IMR-90 (cell line): Measurements from ENCODE around the gene SLC35D2. TPM values are rescaled to one million over a fixed set of nuclear protein-coding genes. Genes with fewer than 3 reads are reported as not detected.

Experiments
- ATAC-seq: fragments of 200-7000 bp; cut with Tn5 transposase; 2 replicates; pipeline ENCODE4 v1.9.1; 2020; ENCODE audit warnings: low read depth, mild to moderate bottlenecking, moderate library complexity
- BruUV-seq: library from RNA; stranded (reverse); fragments of 400-500 nt; replicated peaks from 2 replicates; lab custom pipeline; 2021; lab: Mats Ljungman, UMichigan
- CTCF ChIA-PET: fragments of 300-600 bp; formaldehyde crosslinking; extraction: SDS; loops from one replicate; lab custom pipeline; 2021; ENCODE audit warnings: antibody characterized with exemption; lab: Yijun Ruan, JAX
- POLR2A ChIA-PET: fragments of 300-600 bp; sonication (Branson Sonifier 250); formaldehyde crosslinking; loops from one replicate; lab custom pipeline; 2022; ENCODE audit warnings: antibody characterized with exemption; ENCODE audit not compliant: unreplicated experiment; lab: Charles Lee
- DNase-seq: peaks from one replicate; pipeline ENCODE4 v3.0.0; 2013
- H2AFZ ChIP-seq: replicated peaks from 2 replicates; pipeline ENCODE3; 2013; ENCODE audit warnings: low read length, mild to moderate bottlenecking; ENCODE audit not compliant: poor library complexity
- H2AK5ac ChIP-seq: 2 replicates; pipeline ENCODE4 v1.6.1; 2013; ENCODE audit warnings: low read depth, low read length, inconsistent platforms
- H2AK9ac ChIP-seq: replicated peaks from 2 replicates; pipeline ENCODE3; 2013; ENCODE audit warnings: mild to moderate bottlenecking, low read depth, low read length, moderate library complexity; ENCODE audit not compliant: poor library complexity
- H2BK120ac ChIP-seq: 2 replicates; pipeline ENCODE4 v1.6.1; 2013; ENCODE audit warnings: low read depth, low read length, inconsistent platforms
- H2BK15ac ChIP-seq: 3 replicates; pipeline ENCODE4 v1.6.1; 2013; ENCODE audit warnings: low read depth, low read length, inconsistent platforms
- H2BK20ac ChIP-seq: 2 replicates; pipeline ENCODE4 v1.6.1; 2013; ENCODE audit warnings: low read depth, mild to moderate bottlenecking, inconsistent platforms, low read length, moderate library complexity
- H2BK5ac ChIP-seq: 2 replicates; pipeline ENCODE4 v1.6.1; 2013; ENCODE audit warnings: mild to moderate bottlenecking, low read depth, low read length, inconsistent platforms; ENCODE audit not compliant: poor library complexity, severe bottlenecking
- H3K14ac ChIP-seq: replicated peaks from 2 replicates; pipeline ENCODE4 v1.6.1; 2013; ENCODE audit warnings: low read depth, low read length, inconsistent platforms
- H3K18ac ChIP-seq: 2 replicates; pipeline ENCODE4 v1.6.1; 2013; ENCODE audit warnings: low read depth, low read length, control low read depth
- H3K23ac ChIP-seq: 2 replicates; pipeline ENCODE4 v1.6.1; 2013; ENCODE audit warnings: low read depth, low read length, inconsistent platforms
- H3K27ac ChIP-seq: 2 replicates; pipeline ENCODE4 v1.5.1; 2013; ENCODE audit warnings: mild to moderate bottlenecking, control low read depth, low read length; ENCODE audit not compliant: insufficient read depth
- H3K27me3 ChIP-seq: 2 replicates; pipeline ENCODE4 v1.6.1; 2013; ENCODE audit warnings: low read length; ENCODE audit not compliant: control insufficient read depth, insufficient read depth
- H3K36me3 ChIP-seq: 2 replicates; pipeline ENCODE4 v1.6.1; 2013; ENCODE audit warnings: low read length, mixed read lengths; ENCODE audit not compliant: control insufficient read depth, insufficient read depth
- H3K4ac ChIP-seq: 2 replicates; pipeline ENCODE4 v1.6.1; 2013; ENCODE audit warnings: low read depth, low read length, inconsistent platforms
- H3K4me1 ChIP-seq: 2 replicates; pipeline ENCODE4 v1.6.1; 2013; ENCODE audit warnings: low read length, mixed read lengths; ENCODE audit not compliant: control insufficient read depth, insufficient read depth
- H3K4me2 ChIP-seq: 2 replicates; pipeline ENCODE4 v1.6.1; 2013; ENCODE audit warnings: low read depth, mild to moderate bottlenecking, control low read depth, low read length, moderate library complexity
- H3K4me3 ChIP-seq: 2 replicates; pipeline ENCODE4 v1.5.1; 2013; ENCODE audit warnings: low read depth, mild to moderate bottlenecking, control low read depth, low read length, moderate library complexity; ENCODE audit not compliant: insufficient read depth
- H3K56ac ChIP-seq: 2 replicates; pipeline ENCODE4 v1.6.1; 2013; ENCODE audit warnings: low read length, inconsistent platforms; ENCODE audit not compliant: insufficient read depth; ENCODE audit errors: extremely low read depth
- H3K79me1 ChIP-seq, 2 experiments: 2 replicates each; pipeline ENCODE4 v1.6.1; 2013; ENCODE audit warnings: low read length in 2 of 2, inconsistent platforms in 1 of 2, low read depth in 1 of 2
- H3K9ac ChIP-seq: 2 replicates; pipeline ENCODE4 v1.6.1; 2013; ENCODE audit warnings: low read depth, low read length, control low read depth
- H3K9me1 ChIP-seq: 2 replicates; pipeline ENCODE4 v1.6.1; 2013; ENCODE audit warnings: low read length, inconsistent platforms; ENCODE audit not compliant: insufficient read depth
- H3K9me3 ChIP-seq: 2 replicates; pipeline ENCODE4 v1.6.1; 2013; ENCODE audit warnings: low read length; ENCODE audit not compliant: control insufficient read depth, insufficient read depth
- H4K20me1 ChIP-seq: 2 replicates; pipeline ENCODE4 v1.6.1; 2013; ENCODE audit warnings: low read length, inconsistent platforms; ENCODE audit not compliant: insufficient read depth
- H4K5ac ChIP-seq: 2 replicates; pipeline ENCODE4 v1.6.1; 2013; ENCODE audit warnings: mild to moderate bottlenecking, low read depth, low read length, control low read depth
- H4K8ac ChIP-seq, 2 experiments: 2 replicates each; pipeline ENCODE4 v1.6.1; 2013; ENCODE audit warnings: low read depth in 2 of 2, low read length in 2 of 2, control low read depth in 1 of 2, inconsistent platforms in 1 of 2
- H4K91ac ChIP-seq: 2 replicates; pipeline ENCODE4 v1.6.1; 2013; ENCODE audit warnings: low read depth, low read length, inconsistent platforms; ENCODE audit not compliant: insufficient read depth
- BHLHE40 ChIP-seq: fragments of 150-350 bp; IDR thresholded peaks from 2 replicates; pipeline ENCODE4 v1.6.1; 2016; ENCODE audit warnings: mild to moderate bottlenecking, low read depth, low read length
- CEBPB ChIP-seq: IDR thresholded peaks from 2 replicates; pipeline ENCODE4 v1.6.1; 2012; ENCODE audit warnings: low read depth, low read length, improper control_type of control experiment
- CHD1 ChIP-seq: IDR thresholded peaks from 2 replicates; pipeline ENCODE4 v1.6.1; 2012; ENCODE audit warnings: low read depth, low read length, improper control_type of control experiment
- CTCF ChIP-seq: conservative IDR thresholded peaks from 2 replicates; pipeline ENCODE4 v1.5.1; 2012; ENCODE audit warnings: mild to moderate bottlenecking, low read depth, low read length, improper control_type of control experiment
- ELK1 ChIP-seq: fragments of 150-350 bp; IDR thresholded peaks from 2 replicates; pipeline ENCODE4 v1.6.1; 2016; ENCODE audit warnings: low read depth, mild to moderate bottlenecking, low read length, moderate library complexity, borderline replicate concordance
- FOS ChIP-seq: fragments of 150-350 bp; IDR thresholded peaks from 2 replicates; pipeline ENCODE4 v1.6.1; 2016; ENCODE audit warnings: low read depth, low read length
- MAFK ChIP-seq: IDR thresholded peaks from 2 replicates; pipeline ENCODE4 v1.6.1; 2012; ENCODE audit warnings: low read depth, low read length, improper control_type of control experiment
- MAZ ChIP-seq: IDR thresholded peaks from 2 replicates; pipeline ENCODE4 v1.6.1; 2012; ENCODE audit warnings: low read depth, mild to moderate bottlenecking, low read length, improper control_type of control experiment, moderate library complexity, borderline replicate concordance
- MXI1 ChIP-seq: IDR thresholded peaks from 2 replicates; pipeline ENCODE4 v1.6.1; 2012; ENCODE audit warnings: low read depth, mild to moderate bottlenecking, low read length, moderate library complexity, borderline replicate concordance
- NFE2L2 ChIP-seq: fragments of 150-350 bp; IDR thresholded peaks from 2 replicates; pipeline ENCODE4 v1.6.1; 2016; ENCODE audit warnings: low read depth, mild to moderate bottlenecking, low read length
- RAD21 ChIP-seq: IDR thresholded peaks from 2 replicates; pipeline ENCODE4 v1.6.1; 2012; ENCODE audit warnings: low read length, improper control_type of control experiment
- RCOR1 ChIP-seq: IDR thresholded peaks from 2 replicates; pipeline ENCODE4 v1.6.1; 2012; ENCODE audit warnings: mild to moderate bottlenecking, low read length, improper control_type of control experiment; ENCODE audit not compliant: insufficient replicate concordance
- RFX5 ChIP-seq: IDR thresholded peaks from 2 replicates; pipeline ENCODE4 v1.8.0; 2012; ENCODE audit warnings: low read depth, mild to moderate bottlenecking, low read length, moderate library complexity
- SMC3 ChIP-seq: fragments of 150-350 bp; IDR thresholded peaks from 2 replicates; pipeline ENCODE4 v1.6.1; 2016; ENCODE audit warnings: low read depth, mild to moderate bottlenecking, antibody characterized with exemption, low read length, moderate library complexity
- USF2 ChIP-seq: fragments of 150-350 bp; IDR thresholded peaks from 2 replicates; pipeline ENCODE4 v1.6.1; 2017; ENCODE audit warnings: mild to moderate bottlenecking, antibody characterized with exemption, low read length, low read depth
- WGBS, 2 experiments: methylation state at CpG; one replicate each; pipeline versions ENCODE4 v1.1.5 to v1.1.7; 2013; ENCODE audit warnings: missing lambda C conversion rate in 2 of 2; ENCODE audit not compliant: insufficient read length in 1 of 2; ENCODE audit errors: extremely low coverage in 2 of 2; 5-methylcytosine and 5-hydroxymethylcytosine counted together
- dilution Hi-C: fragments of 300-500 bp; cut with HindIII; formaldehyde crosslinking; loops from one replicate; pipeline ENCODE4 v1.14.3; 2018; ENCODE audit warnings: low sequenced_read_pairs; ENCODE audit not compliant: unreplicated experiment
- in situ Hi-C: fragments of 300-500 bp; cut with MboI; formaldehyde crosslinking; loops from 3 replicates; pipeline ENCODE4 v1.14.3; 2019; ENCODE audit warnings: low sequenced_read_pairs, inconsistent platforms, mixed read lengths
- intact Hi-C: fragments of 100-400 bp; cut with micrococcal nuclease; formaldehyde crosslinking; loops from 2 replicates; pipeline ENCODE4 v1.10.0; 2022
- polyA plus RNA-seq, 3 experiments: library from polyadenylated mRNA; depleted of rRNA; stranded (reverse); fragments of >200 nt; gene quantifications; 2 replicates each; pipeline ENCODE4 v1.2.3, GENCODE V29; 2012; ENCODE audit warnings: low replicate concordance in 1 of 3
- total RNA-seq: library from RNA; depleted of rRNA; stranded (reverse); fragments of >200 nt; gene quantifications from 2 replicates; pipeline ENCODE4 v1.2.3, GENCODE V29; 2012

Gene SLC35D2
- total and polyA plus RNA-seq, 2 of the 4 experiments (the other 2 are of a cell fraction): 9.7 to 11.8 TPM

GRCh38 chr9:96382175-96382574 is 1.3 kb downstream of the SLC35D2 start:
- Histone ChIP-seq H4K91ac (no peak overlapping the region), H3K18ac (no peak overlapping the region), H3K9ac (no peak overlapping the region), H3K9me3 (no peaks in the 10 kb centered on the region), H3K27me3 (no peaks in the 10 kb centered on the region), H3K4me1 (peaks cover 13% of the 10 kb centered on the region), H4K20me1 (peaks cover 19% of the 10 kb centered on the region), H2AK5ac (no peak overlapping the region), H3K36me3 (no peaks in the 10 kb centered on the region), H2AK9ac (no peak overlapping the region), H2BK120ac (no peak overlapping the region), H4K5ac (no peak overlapping the region), H2BK5ac (no peak overlapping the region), H2AFZ (no peak overlapping the region), H2BK20ac (no peak overlapping the region), H3K27ac (no peak overlapping the region), H3K23ac (no peak overlapping the region), H3K4me3 (no peak overlapping the region), H3K4ac (no peak overlapping the region), H3K14ac (no peak overlapping the region), H3K9me1 (peaks cover 10% of the 10 kb centered on the region; the same call in 1 of the 2 replicates), H3K56ac (no peak overlapping the region), H4K8ac (no peak overlapping the region), H3K4me2 (no peak overlapping the region), H3K79me1 (peaks cover 16 to 56% of the 10 kb centered on the region in 2 experiments), H2BK15ac (no peak overlapping the region)
- in situ Hi-C loops: no loop called here
- ATAC-seq: no peak
- no TSS peak for BruUV-seq
- CTCF ChIA-PET: interaction anchor here (0.6 to 1.2 kb wide), 2 partner anchors 17 to 244 kb away, joined by 3 to 4 read pairs; no protein-coding TSS in a partner anchor
- TF ChIP-seq CHD1 (no peak), RCOR1 (no peak), MAZ (no peak), FOS (no peak), RAD21 (no peak), MXI1 (no peak), CTCF (no peak), USF2 (no peak), ELK1 (no peak), NFE2L2 (no peak), RFX5 (no peak), SMC3 (no peak), CEBPB (no peak), BHLHE40 (no peak), MAFK (no peak)
- POLR2A ChIA-PET: interaction anchor here (0.6 kb wide), 1 partner anchor 20 kb away, joined by 3 read pairs; no protein-coding TSS in a partner anchor
- peak; percentile 45 for DNase-seq
- intact Hi-C loops: loop anchor here (5.0 kb wide), 1 partner anchor 35 kb away; the partner anchor contains the start of gene ZNF367
- WGBS, 2 experiments: no CpG with 5 or more reads among the region's 2 CpGs
- dilution Hi-C loops: no loop called here
